ENCODE measurements around the gene CLEC2B. TPM values are rescaled to one million over a fixed set of nuclear protein-coding genes. Genes with fewer than 3 reads are reported as not detected.

The CLEC2B gene
- total RNA-seq, 1 experiment from 2014 or later, result not detected

- CTCF ChIA-PET, result no interaction called here
- no peak overlapping the region for H3K4me3 Mint-ChIP-seq (ENCODE audit: low read depth, unreplicated experiment)
- DNase-seq, result no peak
- H3K9me3 Mint-ChIP-seq (ENCODE audit: low read depth, unreplicated experiment), result no peaks in the 10 kb centered on the region
- no peaks in the 10 kb centered on the region for H3K36me3 Mint-ChIP-seq (ENCODE audit: insufficient read depth, unreplicated experiment)
- TF ChIP-seq CTCF (IDR thresholded peaks at IDR 0.05; ENCODE audit: unreplicated experiment), result no peak
- intact Hi-C loops (cut with micrococcal nuclease; ENCODE audit: unreplicated experiment), result no loop called here
- no TSS peak for BruUV-seq (replicated peaks)
- no peaks in the 10 kb centered on the region for H3K27me3 Mint-ChIP-seq (ENCODE audit: unreplicated experiment)
- no peak overlapping the region for H3K27ac Mint-ChIP-seq (ENCODE audit: unreplicated experiment)
- peaks cover 6% of the 10 kb centered on the region for H3K4me1 Mint-ChIP-seq (ENCODE audit: low read depth, unreplicated experiment)
Measured at GRCh38 chr12:9864913-9865675, 4.1 kb downstream of the CLEC2B start.

- no peak for TF ChIP-seq CTCF (IDR thresholded peaks at IDR 0.05; ENCODE audit: unreplicated experiment)
- CTCF ChIA-PET, result no interaction called here
- intact Hi-C loops (cut with micrococcal nuclease; ENCODE audit: unreplicated experiment), result no loop called here
- DNase-seq, result no peak
- Mint-ChIP-seq H3K27me3 (ENCODE audit: unreplicated experiment) (no peaks in the 10 kb centered on the region), H3K36me3 (ENCODE audit: insufficient read depth, unreplicated experiment) (no peaks in the 10 kb centered on the region), H3K27ac (ENCODE audit: unreplicated experiment) (no peak overlapping the region), H3K4me3 (ENCODE audit: low read depth, unreplicated experiment) (no peak overlapping the region), H3K9me3 (ENCODE audit: low read depth, unreplicated experiment) (no peaks in the 10 kb centered on the region), H3K4me1 (ENCODE audit: low read depth, unreplicated experiment) (no peaks in the 10 kb centered on the region)
- BruUV-seq (replicated peaks), result no TSS peak
Measured at GRCh38 chr12:9858135-9858534, 11.0 kb downstream of the CLEC2B start.

GRCh38 chr12:9856894-9857293 lies 12.3 kb downstream of the CLEC2B start:
- Mint-ChIP-seq H3K4me3 (ENCODE audit: low read depth, unreplicated experiment) (no peak overlapping the region), H3K36me3 (ENCODE audit: insufficient read depth, unreplicated experiment) (no peaks in the 10 kb centered on the region), H3K4me1 (ENCODE audit: low read depth, unreplicated experiment) (no peaks in the 10 kb centered on the region), H3K27ac (ENCODE audit: unreplicated experiment) (no peak overlapping the region), H3K27me3 (ENCODE audit: unreplicated experiment) (no peaks in the 10 kb centered on the region), H3K9me3 (ENCODE audit: low read depth, unreplicated experiment) (no peaks in the 10 kb centered on the region)
- CTCF ChIA-PET, result no interaction called here
- no peak for TF ChIP-seq CTCF (IDR thresholded peaks at IDR 0.05; ENCODE audit: unreplicated experiment)
- DNase-seq, result no peak
- intact Hi-C loops (cut with micrococcal nuclease; ENCODE audit: unreplicated experiment), result no loop called here
- no TSS peak for BruUV-seq (replicated peaks)

GRCh38 chr12:9856151-9856550 lies 13.0 kb downstream of the CLEC2B start:
- Mint-ChIP-seq H3K36me3 (ENCODE audit: insufficient read depth, unreplicated experiment) (no peaks in the 10 kb centered on the region), H3K27me3 (ENCODE audit: unreplicated experiment) (no peaks in the 10 kb centered on the region), H3K4me1 (ENCODE audit: low read depth, unreplicated experiment) (no peaks in the 10 kb centered on the region), H3K9me3 (ENCODE audit: low read depth, unreplicated experiment) (no peaks in the 10 kb centered on the region), H3K27ac (ENCODE audit: unreplicated experiment) (no peak overlapping the region), H3K4me3 (ENCODE audit: low read depth, unreplicated experiment) (no peak overlapping the region)
- CTCF ChIA-PET, result no interaction called here
- no peak for TF ChIP-seq CTCF (IDR thresholded peaks at IDR 0.05; ENCODE audit: unreplicated experiment)
- intact Hi-C loops (cut with micrococcal nuclease; ENCODE audit: unreplicated experiment), result no loop called here
- no peak for DNase-seq
- no TSS peak for BruUV-seq (replicated peaks)
